ENCODE results near the gene ANKDD1B.

Gene ANKDD1B

DNA sequence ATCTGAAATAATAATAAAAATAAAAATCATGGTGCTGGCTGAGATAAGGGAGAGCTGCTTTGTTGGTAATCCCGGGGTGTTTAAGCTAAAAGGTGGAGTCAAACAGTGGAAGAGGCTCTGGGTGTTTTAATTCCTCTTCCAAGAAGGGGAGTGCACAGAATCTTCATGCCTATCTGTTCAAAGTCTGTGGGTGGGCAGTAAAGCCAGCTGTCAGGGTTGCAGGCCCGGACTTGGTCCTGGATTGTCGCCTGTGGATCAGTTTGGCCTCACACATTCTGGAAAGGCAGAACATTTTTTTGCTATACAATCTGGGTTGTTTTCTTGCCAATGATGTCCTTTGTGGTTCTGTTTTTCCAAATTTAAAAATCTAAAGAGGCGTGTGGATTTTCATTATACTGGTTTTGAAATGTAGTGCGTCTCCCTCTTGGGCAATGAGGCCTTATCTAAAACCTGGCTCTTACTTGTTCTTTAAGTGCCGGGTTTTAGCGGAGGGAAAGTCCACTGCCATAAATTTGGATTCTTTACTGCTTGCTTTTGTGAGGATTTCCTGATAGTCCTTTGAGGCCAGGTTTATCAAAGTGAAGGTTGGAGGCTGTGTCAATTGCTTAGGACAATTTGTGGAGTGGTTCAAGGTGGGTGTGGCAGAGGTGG, 5.8 kb downstream of the ANKDD1B start:
- DNase-seq: no peak

- DNase-seq: no peak
These were observed 6.6 kb downstream of the ANKDD1B start for GRCh38 chr5:75617736-75618352.

GRCh38 chr5:75620184-75620959, 9.1 kb downstream of the ANKDD1B start:
- no peak for DNase-seq

- DNase-seq: no peak
These were observed 11.3 kb downstream of the ANKDD1B start for GRCh38 chr5:75622564-75622963.

GRCh38 chr5:75623846-75624245, 12.6 kb downstream of the ANKDD1B start:
- DNase-seq: no peak

- no peak for DNase-seq
These were observed 15.7 kb downstream of the ANKDD1B start for GRCh38 chr5:75626959-75627358.

GRCh38 chr5:75627801-75628200, 16.5 kb downstream of the ANKDD1B start:
- DNase-seq: no peak

GRCh38 chr5:75630875-75631274, 19.6 kb downstream of the ANKDD1B start:
- DNase-seq: no peak

DNA sequence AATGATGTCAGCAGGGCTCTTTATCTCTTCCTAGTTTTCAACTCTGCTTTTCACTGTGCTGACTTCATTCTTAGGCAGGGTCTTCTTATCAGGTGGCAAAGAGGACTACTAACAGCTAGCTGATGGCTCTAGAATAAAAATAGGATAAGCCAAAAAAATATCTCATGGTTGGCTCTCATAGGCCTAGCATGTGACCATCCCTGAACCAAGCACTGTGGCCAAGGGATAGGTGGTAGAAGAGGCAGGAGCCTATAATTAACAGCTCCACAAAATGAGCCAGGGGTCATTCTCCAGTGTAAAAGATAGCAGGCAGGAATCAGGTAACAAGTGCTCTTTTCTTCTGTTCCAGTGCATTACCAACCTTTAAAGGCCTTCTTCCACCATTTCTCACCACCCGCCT, 21.1 kb downstream of the ANKDD1B start:
- no peak for DNase-seq

DNA sequence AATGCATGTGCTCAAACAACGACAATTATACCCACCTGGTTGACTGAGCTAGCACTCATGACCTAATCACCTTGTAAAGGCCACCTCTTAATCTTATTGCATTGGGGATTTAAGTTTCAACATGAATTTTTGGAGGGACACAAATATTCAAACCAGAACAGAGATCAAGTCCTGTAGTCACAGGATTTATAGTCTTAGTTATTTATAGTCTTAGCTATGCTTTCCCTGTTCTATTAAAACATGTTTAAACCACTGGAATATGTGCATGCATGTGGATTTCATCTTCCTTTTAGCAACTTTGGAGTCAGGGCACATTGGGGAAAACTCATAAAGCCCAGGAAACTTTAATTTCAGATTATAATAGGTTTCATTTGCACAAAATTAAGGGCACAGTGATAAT, 26.7 kb downstream of the ANKDD1B start:
- no peak for DNase-seq

DNA sequence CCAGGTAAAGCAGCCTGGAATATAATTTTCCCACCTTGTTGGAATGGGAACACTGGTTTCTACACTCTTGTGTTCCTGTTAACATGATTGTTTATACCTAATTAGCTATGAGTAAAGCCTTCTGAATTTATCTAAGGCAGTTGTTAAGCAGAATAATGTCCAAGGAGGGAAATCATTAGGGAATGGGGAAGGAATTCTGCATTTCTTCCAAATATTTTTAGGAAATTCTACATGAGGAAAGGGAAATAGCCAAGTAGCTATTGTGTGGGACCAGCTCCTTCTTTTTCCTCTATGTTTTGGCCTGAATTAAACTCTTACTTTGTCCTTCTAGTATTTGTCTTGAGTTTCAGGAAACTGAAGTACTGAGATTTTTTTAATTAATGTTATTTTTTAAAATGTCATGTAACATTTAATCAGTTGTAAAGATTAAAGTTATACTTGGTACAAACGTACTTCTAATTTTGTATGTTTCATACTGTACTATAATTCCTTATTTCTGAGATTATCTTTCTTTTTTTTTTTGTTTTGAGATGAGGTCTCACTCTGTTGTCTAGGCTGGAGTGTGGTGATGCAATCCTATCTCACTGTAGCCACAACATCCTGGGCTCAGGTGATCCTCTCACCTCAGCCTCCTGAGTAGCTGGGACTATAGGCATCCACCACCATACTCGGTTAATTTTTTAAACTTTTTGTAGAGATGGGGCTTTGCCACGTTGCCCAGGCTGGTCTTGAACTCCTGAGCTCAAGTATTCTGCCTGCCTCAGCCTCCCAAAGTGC, 28.5 kb downstream of the ANKDD1B start:
- no peak for DNase-seq

GRCh38 chr5:75640395-75640794, 29.1 kb downstream of the ANKDD1B start:
- no peak for DNase-seq

DNA sequence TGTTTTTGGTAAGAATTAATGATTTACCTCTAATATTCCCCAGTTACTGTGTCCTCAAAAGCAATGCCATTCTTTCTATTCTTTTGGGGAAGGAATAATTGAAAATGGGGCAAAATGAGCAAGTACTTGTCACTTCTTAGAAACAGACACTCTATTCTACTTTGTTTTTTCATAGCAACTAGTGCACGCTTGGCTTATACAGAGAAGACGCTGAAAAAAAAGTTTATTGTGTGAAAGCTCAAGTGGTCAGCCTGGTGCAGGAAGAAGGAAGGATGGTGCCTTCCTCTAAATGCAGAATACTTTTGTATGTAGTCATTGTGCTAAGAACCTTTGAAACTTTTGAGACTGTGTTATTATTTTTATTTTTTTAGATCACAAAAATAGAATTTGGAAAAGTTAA, 29.6 kb downstream of the ANKDD1B start:
- DNase-seq: no peak

DNA sequence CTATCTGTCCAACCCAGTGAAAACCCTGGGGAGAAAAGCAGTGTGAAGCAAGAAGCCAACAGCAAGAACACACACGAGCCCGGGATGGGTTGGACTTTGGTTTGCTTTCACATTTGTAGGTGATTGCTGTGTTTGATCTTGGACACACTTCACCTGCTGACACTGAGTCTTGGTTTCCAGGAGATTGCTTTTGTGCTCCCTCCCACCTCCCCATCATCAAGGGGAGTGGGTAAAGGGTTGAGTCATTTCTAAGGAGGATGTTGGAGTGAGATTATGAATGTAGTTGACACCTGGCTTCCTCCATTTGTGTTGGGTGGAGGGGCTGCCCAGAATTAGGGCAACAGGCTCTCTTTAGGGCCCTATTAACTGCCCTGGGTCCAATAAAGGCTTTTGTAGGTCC, 37.5 kb downstream of the ANKDD1B start:
- no peak for DNase-seq

DNA sequence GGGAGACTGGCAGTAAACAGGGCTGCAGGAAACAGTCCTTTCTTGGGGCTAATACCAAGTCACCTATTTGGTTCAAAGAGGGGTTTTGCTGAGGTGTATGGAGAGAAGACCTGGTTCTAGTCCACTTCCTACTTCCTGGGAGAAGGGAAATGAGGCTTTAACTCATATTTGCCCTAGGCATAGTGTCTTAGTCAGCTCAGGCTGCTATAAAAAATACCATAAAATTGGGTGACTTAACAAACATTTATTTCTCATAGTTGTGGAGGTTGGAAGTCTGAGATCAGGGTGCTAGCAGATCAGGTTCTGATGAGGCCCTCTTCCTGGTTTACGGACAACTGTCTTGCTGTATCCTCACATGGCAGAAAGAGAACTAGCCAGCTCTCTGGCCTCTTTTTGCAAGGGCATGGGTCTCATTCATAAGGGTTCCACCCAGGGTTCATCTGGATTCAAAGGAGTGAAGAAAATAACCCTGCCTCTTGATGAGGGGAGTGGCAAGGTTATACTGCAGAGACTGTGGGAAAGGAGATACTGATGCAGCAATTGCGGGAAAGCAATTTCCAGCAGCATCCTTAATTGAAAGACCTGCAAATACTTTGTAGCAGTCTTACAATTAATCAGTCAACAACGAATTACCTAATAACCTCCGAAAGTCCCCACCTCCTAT, 40.5 kb downstream of the ANKDD1B start:
- no peak for DNase-seq

DNA sequence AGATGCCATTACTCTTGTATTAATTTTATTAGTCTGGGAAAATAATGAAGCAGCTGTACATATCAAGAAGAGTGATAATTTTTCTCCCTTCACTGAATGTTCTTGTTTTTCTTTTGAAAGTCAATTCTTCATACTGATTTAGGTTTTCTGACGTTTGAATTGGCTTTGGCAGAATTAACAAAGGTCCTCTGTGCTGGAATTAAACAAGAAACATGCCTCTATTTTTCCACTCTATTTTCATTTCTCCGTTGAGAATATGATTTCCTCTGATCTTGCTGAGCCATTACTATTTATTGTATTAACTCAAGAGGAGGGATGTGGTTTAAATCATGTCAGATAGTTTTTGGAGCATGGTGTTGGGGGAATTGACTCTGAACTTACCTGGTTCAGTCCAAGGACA, 42.3 kb downstream of the ANKDD1B start:
- DNase-seq: no peak

GRCh38 chr5:75654693-75655295, 43.5 kb downstream of the ANKDD1B start:
- DNase-seq: no peak

- no peak for DNase-seq
These were observed 45.2 kb downstream of the ANKDD1B start for GRCh38 chr5:75656311-75657003.

- no peak for DNase-seq
These were observed 48.7 kb downstream of the ANKDD1B start for GRCh38 chr5:75659791-75660450.

GRCh38 chr5:75660678-75661465, 49.6 kb downstream of the ANKDD1B start:
- DNase-seq: peak in 1 of 2 donors; percentile 11

All from CD4-positive, alpha-beta T cell treated with Interleukin-1 beta for 1 hour (primary cell).